ENCODE results near the gene CAPZA1. TPM values are rescaled to one million over a fixed set of nuclear protein-coding genes. Genes with fewer than 3 reads are reported as not detected.

Gene CAPZA1
- total and polyA plus RNA-seq, 10 of the 15 experiments (the other 5 are each of a cell fraction or from before 2014, with no cell fraction given) = 187 to 886 (median 278) TPM

DNA sequence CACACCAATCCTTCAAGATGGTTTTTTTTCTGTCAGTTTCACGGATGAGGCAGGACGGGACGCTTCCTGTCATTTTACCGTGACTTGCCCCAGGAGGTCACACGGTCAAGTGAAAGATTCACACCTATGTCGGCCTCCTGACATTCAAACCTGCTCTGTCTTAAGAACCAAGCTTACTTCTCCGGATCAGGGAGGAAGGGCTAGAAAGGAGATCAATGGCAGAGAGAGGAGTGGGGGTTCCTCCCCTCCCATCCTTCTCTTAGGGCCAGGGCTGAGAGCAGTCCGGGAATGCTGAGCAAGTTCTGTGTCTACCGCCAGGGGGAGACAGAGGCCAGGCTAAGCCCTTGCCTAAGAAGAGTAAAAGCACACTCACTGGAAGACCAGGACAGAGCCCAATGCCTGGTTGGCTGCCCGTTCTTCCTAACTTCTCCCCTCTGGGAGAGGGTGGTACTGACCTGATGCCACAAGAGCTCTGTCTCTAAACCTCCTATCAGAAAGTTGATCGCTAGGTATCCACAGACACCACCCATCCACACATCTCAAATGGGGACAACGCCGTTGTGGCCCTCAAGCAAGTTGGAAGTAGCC, 96.6 kb downstream of the CAPZA1 start (continued):
- TF ChIP-seq, protein P1, sequence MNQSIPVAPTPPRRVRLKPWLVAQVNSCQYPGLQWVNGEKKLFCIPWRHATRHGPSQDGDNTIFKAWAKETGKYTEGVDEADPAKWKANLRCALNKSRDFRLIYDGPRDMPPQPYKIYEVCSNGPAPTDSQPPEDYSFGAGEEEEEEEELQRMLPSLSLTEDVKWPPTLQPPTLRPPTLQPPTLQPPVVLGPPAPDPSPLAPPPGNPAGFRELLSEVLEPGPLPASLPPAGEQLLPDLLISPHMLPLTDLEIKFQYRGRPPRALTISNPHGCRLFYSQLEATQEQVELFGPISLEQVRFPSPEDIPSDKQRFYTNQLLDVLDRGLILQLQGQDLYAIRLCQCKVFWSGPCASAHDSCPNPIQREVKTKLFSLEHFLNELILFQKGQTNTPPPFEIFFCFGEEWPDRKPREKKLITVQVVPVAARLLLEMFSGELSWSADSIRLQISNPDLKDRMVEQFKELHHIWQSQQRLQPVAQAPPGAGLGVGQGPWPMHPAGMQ (IDR thresholded peaks at IDR 0.05; ENCODE audit: borderline replicate concordance) = no peak
- no peak for TF ChIP-seq MTA2 (IDR thresholded peaks at IDR 0.05; ENCODE audit: low read depth)
- no peak for TF ChIP-seq ZBTB33 (IDR thresholded peaks at IDR 0.05)
- TF ChIP-seq TCF12 (IDR thresholded peaks at IDR 0.05; ENCODE audit: low read depth, low read length) = no peak
- no peak for TF ChIP-seq RUNX3 (IDR thresholded peaks at IDR 0.05; ENCODE audit: low read length)
- TF ChIP-seq, protein P2, sequence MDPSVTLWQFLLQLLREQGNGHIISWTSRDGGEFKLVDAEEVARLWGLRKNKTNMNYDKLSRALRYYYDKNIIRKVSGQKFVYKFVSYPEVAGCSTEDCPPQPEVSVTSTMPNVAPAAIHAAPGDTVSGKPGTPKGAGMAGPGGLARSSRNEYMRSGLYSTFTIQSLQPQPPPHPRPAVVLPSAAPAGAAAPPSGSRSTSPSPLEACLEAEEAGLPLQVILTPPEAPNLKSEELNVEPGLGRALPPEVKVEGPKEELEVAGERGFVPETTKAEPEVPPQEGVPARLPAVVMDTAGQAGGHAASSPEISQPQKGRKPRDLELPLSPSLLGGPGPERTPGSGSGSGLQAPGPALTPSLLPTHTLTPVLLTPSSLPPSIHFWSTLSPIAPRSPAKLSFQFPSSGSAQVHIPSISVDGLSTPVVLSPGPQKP (IDR thresholded peaks at IDR 0.05; ENCODE audit: low read depth, low read length) = no peak
- no peak for TF ChIP-seq TCF7 (IDR thresholded peaks at IDR 0.05; ENCODE audit: borderline replicate concordance)
- no peak for TF ChIP-seq ASH2L (IDR thresholded peaks at IDR 0.05; ENCODE audit: borderline replicate concordance, low read depth)
- no peak for TF ChIP-seq MYB (IDR thresholded peaks at IDR 0.05; ENCODE audit: borderline replicate concordance, low read depth, low read length)
- no peak for TF ChIP-seq GATAD2B (conservative IDR thresholded peaks at IDR 0.05; ENCODE audit: low read depth)
- TF ChIP-seq IRF4 (IDR thresholded peaks at IDR 0.05; ENCODE audit: low read depth, low read length) = peak; percentile 61; the same call in 1 of the 2 replicates
- TF ChIP-seq SUPT20H (IDR thresholded peaks at IDR 0.05; ENCODE audit: borderline replicate concordance, control insufficient read depth, low read depth, low read length) = no peak
- no peak for TF ChIP-seq SREBF1 (IDR thresholded peaks at IDR 0.05; ENCODE audit: low read length)
- no peak for TF ChIP-seq STAT3 (IDR thresholded peaks at IDR 0.05; ENCODE audit: low read depth, low read length)
- TF ChIP-seq NFIC (IDR thresholded peaks at IDR 0.05; ENCODE audit: low read depth, low read length) = no peak
- 0 out of 2 replicates have a peak, but pooled peaks have one; percentile 36 for TF ChIP-seq SMARCA5 (IDR thresholded peaks at IDR 0.05)
- TF ChIP-seq, protein P3, sequence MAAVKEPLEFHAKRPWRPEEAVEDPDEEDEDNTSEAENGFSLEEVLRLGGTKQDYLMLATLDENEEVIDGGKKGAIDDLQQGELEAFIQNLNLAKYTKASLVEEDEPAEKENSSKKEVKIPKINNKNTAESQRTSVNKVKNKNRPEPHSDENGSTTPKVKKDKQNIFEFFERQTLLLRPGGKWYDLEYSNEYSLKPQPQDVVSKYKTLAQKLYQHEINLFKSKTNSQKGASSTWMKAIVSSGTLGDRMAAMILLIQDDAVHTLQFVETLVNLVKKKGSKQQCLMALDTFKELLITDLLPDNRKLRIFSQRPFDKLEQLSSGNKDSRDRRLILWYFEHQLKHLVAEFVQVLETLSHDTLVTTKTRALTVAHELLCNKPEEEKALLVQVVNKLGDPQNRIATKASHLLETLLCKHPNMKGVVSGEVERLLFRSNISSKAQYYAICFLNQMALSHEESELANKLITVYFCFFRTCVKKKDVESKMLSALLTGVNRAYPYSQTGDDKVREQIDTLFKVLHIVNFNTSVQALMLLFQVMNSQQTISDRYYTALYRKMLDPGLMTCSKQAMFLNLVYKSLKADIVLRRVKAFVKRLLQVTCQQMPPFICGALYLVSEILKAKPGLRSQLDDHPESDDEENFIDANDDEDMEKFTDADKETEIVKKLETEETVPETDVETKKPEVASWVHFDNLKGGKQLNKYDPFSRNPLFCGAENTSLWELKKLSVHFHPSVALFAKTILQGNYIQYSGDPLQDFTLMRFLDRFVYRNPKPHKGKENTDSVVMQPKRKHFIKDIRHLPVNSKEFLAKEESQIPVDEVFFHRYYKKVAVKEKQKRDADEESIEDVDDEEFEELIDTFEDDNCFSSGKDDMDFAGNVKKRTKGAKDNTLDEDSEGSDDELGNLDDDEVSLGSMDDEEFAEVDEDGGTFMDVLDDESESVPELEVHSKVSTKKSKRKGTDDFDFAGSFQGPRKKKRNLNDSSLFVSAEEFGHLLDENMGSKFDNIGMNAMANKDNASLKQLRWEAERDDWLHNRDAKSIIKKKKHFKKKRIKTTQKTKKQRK (IDR thresholded peaks at IDR 0.05; ENCODE audit: low read depth, low read length) = no peak
- no peak for TF ChIP-seq ZNF622 (IDR thresholded peaks at IDR 0.05)
- TF ChIP-seq NR2C1 (IDR thresholded peaks at IDR 0.05) = no peak
- no peak for TF ChIP-seq RELA (IDR thresholded peaks at IDR 0.05; ENCODE audit: borderline replicate concordance, partially characterized antibody)
